ENCODE results near the gene TUBA4A. TPM values are rescaled to one million over a fixed set of nuclear protein-coding genes. Genes with fewer than 3 reads are reported as not detected.

TUBA4A gene
- total and polyA plus RNA-seq, 2 of the 4 experiments (the other 2 are of a cell fraction): 21.9 to 35.6 TPM

- no peak for ATAC-seq (ENCODE audit: low read depth)
- H4K5ac ChIP-seq (ENCODE audit: low read depth, low read length): no peak overlapping the region
- no peak overlapping the region for H2BK20ac ChIP-seq (ENCODE audit: low read depth, low read length)
- H4K91ac ChIP-seq (ENCODE audit: insufficient read depth, low read depth, low read length): no peak overlapping the region
- no peak overlapping the region for H3K27ac ChIP-seq (ENCODE audit: insufficient read depth, low read length)
- no TSS peak for BruUV-seq (replicated peaks)
- H3K23ac ChIP-seq (ENCODE audit: low read depth, low read length): no peak overlapping the region
- H3K4ac ChIP-seq (ENCODE audit: low read depth, low read length): no peak overlapping the region
- no peak overlapping the region for H2AFZ ChIP-seq (replicated peaks; ENCODE audit: low read length, poor library complexity)
- ChIA-PET POLR2A (ENCODE audit: unreplicated experiment) (no interaction called here), CTCF (interaction anchor here (0.6 kb wide), 1 partner anchor 61 kb away, joined by 3 read pairs; no protein-coding TSS in a partner anchor)
- in situ Hi-C loops (cut with MboI; ENCODE audit: low sequenced_read_pairs) (no loop called here), intact Hi-C loops (cut with micrococcal nuclease) (no loop called here), dilution Hi-C loops (cut with HindIII; ENCODE audit: low sequenced_read_pairs, unreplicated experiment) (no loop called here)
- H2BK15ac ChIP-seq (ENCODE audit: low read depth, low read length): no peak overlapping the region
- no CpG with 5 or more reads among the region's 7 CpGs for WGBS, 2 experiments (ENCODE audit: extremely low coverage in 2 of 2, insufficient read length in 1 of 2)
- peaks cover 11% of the 10 kb centered on the region; the same call in 1 of the 2 replicates for H3K9me1 ChIP-seq (ENCODE audit: insufficient read depth, low read length)
- no peak overlapping the region for H2BK120ac ChIP-seq (ENCODE audit: low read depth, low read length)
- H2AK9ac ChIP-seq (replicated peaks; ENCODE audit: low read depth, low read length, poor library complexity): no peak overlapping the region
- no peak overlapping the region for H3K4me2 ChIP-seq (ENCODE audit: low read depth, low read length)
- peaks cover 4% of the 10 kb centered on the region; the same call in 1 of the 2 replicates for H4K20me1 ChIP-seq (ENCODE audit: insufficient read depth, low read length)
- H3K9ac ChIP-seq (ENCODE audit: low read depth, low read length): no peak overlapping the region
- peaks cover 17% of the 10 kb centered on the region for H3K4me1 ChIP-seq (ENCODE audit: control insufficient read depth, insufficient read depth, low read length)
- H3K79me1 ChIP-seq (ENCODE audit: low read depth in 1 of 2, low read length in 2 of 2): no peaks in the 10 kb centered on the region
- TF ChIP-seq USF2 (IDR thresholded peaks at IDR 0.05; ENCODE audit: low read depth, low read length) (no peak), SMC3 (IDR thresholded peaks at IDR 0.05; ENCODE audit: low read depth, low read length) (no peak), FOS (IDR thresholded peaks at IDR 0.05; ENCODE audit: low read depth, low read length) (no peak), ELK1 (IDR thresholded peaks at IDR 0.05; ENCODE audit: borderline replicate concordance, low read depth, low read length) (no peak), CEBPB (IDR thresholded peaks at IDR 0.05; ENCODE audit: low read depth, low read length) (no peak), POLR2A (IDR thresholded peaks at IDR 0.05; ENCODE audit: low read depth, low read length) (no peak), CHD1 (IDR thresholded peaks at IDR 0.05; ENCODE audit: low read depth, low read length) (no peak), RCOR1 (IDR thresholded peaks at IDR 0.05; ENCODE audit: insufficient replicate concordance, low read length) (no peak), BHLHE40 (IDR thresholded peaks at IDR 0.05; ENCODE audit: low read depth, low read length) (no peak), MXI1 (IDR thresholded peaks at IDR 0.05; ENCODE audit: borderline replicate concordance, low read depth, low read length) (no peak), CTCF (conservative IDR thresholded peaks at IDR 0.05; ENCODE audit: low read depth, low read length) (no peak), NFE2L2 (IDR thresholded peaks at IDR 0.05; ENCODE audit: low read depth, low read length) (no peak), RFX5 (IDR thresholded peaks at IDR 0.05; ENCODE audit: low read depth, low read length) (no peak)
- H4K8ac ChIP-seq (ENCODE audit: low read depth in 2 of 2, low read length in 2 of 2): no peak overlapping the region
- H3K27me3 ChIP-seq (ENCODE audit: control insufficient read depth, insufficient read depth, low read length): no peaks in the 10 kb centered on the region
- no peak overlapping the region for H3K56ac ChIP-seq (ENCODE audit: extremely low read depth, insufficient read depth, low read length)
- peaks cover 6% of the 10 kb centered on the region; the same call in 1 of the 2 replicates for H3K36me3 ChIP-seq (ENCODE audit: control insufficient read depth, insufficient read depth, low read length)
- H2BK5ac ChIP-seq (ENCODE audit: low read depth, low read length, poor library complexity, severe bottlenecking): no peak overlapping the region
- no peak overlapping the region for H2AK5ac ChIP-seq (ENCODE audit: low read depth, low read length)
- no peak overlapping the region for H3K4me3 ChIP-seq (ENCODE audit: insufficient read depth, low read depth, low read length)
- H3K14ac ChIP-seq (replicated peaks; ENCODE audit: low read depth, low read length): no peak overlapping the region
- no peak overlapping the region for H3K18ac ChIP-seq (ENCODE audit: low read depth, low read length)
- no peaks in the 10 kb centered on the region for H3K9me3 ChIP-seq (ENCODE audit: control insufficient read depth, insufficient read depth, low read length)
- no peak for DNase-seq
These were observed 37.7 kb upstream of the TUBA4A start for GRCh38 chr2:219291394-219291793.

Measured in IMR-90 (cell line).